H7 (cell line): ENCODE measurements around the gene MYOZ1. TPM values are rescaled to one million over a fixed set of nuclear protein-coding genes. Genes with fewer than 3 reads are reported as not detected.
"Not testable (repeated sequence)": the region's sequence is repeated elsewhere in the genome, so short reads cannot be mapped to it uniquely, and the experiment has no call there.

Experiments used
- DNase-seq: peaks from one replicate; pipeline ENCODE4 v3.0.0; 2012
- H3K27me3 ChIP-seq: 2 replicates; pipeline ENCODE4 v1.6.0; 2011; ENCODE audit warnings: mild to moderate bottlenecking, low read length; ENCODE audit not compliant: control insufficient read depth, insufficient read depth
- H3K36me3 ChIP-seq: replicated peaks from 2 replicates; pipeline ENCODE4 v1.5.1; 2011; ENCODE audit warnings: low read length; ENCODE audit not compliant: control insufficient read depth, insufficient read depth
- H3K4me3 ChIP-seq: 2 replicates; pipeline ENCODE4 v1.5.1; 2011; ENCODE audit warnings: low read depth, mild to moderate bottlenecking, control low read depth, low read length, moderate library complexity; ENCODE audit not compliant: insufficient read depth
- total RNA-seq: library from RNA; depleted of rRNA; stranded (reverse); fragments of >200 nt; shearing (Covaris generic); gene quantifications from 2 replicates; pipeline ENCODE4 v1.2.3, GENCODE V29; 2014; rRNA removed

MYOZ1 gene, protein sequence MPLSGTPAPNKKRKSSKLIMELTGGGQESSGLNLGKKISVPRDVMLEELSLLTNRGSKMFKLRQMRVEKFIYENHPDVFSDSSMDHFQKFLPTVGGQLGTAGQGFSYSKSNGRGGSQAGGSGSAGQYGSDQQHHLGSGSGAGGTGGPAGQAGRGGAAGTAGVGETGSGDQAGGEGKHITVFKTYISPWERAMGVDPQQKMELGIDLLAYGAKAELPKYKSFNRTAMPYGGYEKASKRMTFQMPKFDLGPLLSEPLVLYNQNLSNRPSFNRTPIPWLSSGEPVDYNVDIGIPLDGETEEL
- 2.0 and 2.8 TPM in 2 replicates for total RNA-seq

DNA sequence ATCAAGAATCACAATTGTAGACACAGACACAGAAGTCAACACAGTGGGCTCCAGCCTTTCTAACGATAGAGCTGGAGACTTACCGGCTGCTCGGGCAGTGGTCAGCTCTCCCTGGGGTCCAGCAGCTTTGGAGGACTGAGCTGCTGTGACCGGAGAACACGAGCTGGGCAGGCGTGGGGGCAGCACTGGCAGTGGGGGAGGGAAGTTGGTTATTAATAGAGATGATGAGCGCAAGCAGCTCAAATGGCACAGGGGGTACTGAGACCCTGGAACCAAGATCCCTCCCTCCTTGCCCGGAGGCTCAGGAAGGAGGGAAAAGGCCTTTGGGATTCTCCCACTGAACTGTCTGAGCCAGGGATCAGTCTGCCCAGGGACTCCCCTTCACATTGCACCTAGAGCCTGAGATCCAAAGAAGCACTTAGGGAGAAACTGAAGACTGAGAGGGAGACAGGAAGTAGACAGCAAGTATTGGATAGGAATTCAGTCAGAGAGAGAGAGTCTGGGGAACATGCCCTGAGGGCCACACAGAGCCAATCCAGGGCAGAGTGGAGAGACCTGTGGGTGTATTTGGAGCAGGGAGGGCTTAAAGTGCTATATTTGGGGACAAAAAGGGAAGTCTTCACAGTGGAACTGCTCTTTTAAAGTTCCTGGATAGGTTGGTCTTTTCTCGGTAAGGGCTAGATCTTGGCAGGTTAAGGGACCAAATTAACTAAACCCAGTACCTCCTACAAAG is at the start of gene MYOZ1:
Gene MYOZ1, minus strand, starts transcription at position 147 of the 733 bp plus-strand sequence. CDS start 1,457 bp downstream, outside the sequence.
- Histone ChIP-seq H3K27me3 (no peaks in the 10 kb centered on the region), H3K4me3 (no peak within 1 kb of the TSS), H3K36me3 (no peaks in the 10 kb centered on the region)
- peak; percentile 34 for DNase-seq

DNA sequence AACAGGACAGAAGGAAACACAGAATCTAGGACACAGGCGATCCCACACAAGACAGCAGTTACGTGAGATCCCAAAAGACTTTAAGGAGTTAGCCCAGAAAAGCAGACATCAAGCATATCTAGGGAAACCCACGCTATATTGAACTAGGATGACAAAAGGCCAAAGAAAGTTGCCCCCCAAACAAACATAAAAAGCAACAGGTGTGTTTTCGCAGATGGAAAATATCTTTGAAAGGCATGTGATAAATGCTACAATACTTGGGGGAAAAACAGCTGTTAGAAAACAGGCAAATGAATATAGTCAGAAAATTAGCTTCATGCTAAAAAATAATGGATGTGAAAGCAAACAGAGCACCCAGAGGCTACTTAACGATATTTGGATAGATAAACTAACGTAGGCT is 49.5 kb upstream of the MYOZ1 start:
- not testable (repeated sequence) for H3K27me3 ChIP-seq, H3K4me3 ChIP-seq, DNase-seq, H3K36me3 ChIP-seq

DNA sequence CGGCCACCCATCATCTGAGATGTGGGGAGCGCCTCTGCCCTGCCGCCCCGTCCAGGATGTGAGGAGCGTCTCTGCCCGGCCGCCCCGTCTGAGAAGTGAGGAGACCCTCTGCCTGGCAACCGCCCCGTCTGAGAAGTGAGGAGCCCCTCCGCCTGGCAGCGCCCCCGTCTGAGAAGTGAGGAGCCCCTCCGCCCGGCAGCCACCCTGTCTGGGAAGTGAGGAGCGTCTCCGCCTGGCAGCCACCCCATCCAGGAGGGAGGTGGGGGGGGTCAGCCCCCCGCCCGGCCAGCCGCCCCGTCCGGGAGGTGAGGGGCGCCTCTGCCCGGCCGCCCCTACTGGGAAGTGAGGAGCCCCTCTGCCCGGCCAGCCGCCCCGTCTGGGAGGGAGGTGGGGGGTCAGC is 48.3 kb upstream of the MYOZ1 start:
- H3K4me3 ChIP-seq, H3K36me3 ChIP-seq, H3K27me3 ChIP-seq, DNase-seq: not testable (repeated sequence)

DNA sequence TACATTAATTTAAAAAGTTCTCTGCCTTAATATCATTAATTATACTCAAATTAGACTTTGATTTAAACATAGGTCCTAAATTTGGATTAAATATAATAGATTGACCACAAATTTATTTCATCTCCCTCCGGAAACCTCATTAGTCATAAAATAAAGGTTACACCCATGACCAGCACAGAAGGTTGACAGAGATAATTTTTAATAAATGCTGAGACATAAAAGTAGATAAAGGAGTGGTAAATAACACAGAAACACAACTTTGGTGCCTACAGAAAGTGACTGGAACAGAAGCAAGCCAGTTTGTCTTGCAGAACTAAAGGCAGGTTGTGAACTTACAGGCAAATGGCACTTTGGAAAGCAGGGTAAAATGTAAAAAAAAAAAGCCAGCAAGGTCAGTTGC is 46.4 kb upstream of the MYOZ1 start:
- not testable (repeated sequence) for H3K27me3 ChIP-seq, DNase-seq, H3K4me3 ChIP-seq, H3K36me3 ChIP-seq

DNA sequence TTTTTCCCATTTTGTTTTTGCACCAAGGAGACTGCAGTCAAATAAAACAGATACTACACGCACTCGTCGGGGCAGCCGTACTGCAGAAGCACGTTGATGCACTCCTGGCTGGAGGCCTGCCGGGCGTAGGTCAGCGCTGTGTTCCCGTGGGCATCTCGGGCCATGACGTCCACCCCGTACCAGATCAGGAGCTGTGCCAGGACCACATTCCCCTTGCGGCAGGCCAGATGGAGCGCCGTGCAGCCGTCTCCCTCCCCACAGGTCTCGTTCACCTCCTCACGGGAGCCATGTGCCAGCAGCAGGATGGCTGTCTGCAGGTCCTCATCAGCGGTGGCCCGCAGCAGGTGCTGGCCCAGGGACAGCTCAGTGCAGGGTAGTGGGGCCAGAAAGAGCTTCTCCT is 33.3 kb upstream of the MYOZ1 start:
- H3K36me3 ChIP-seq, H3K27me3 ChIP-seq, H3K4me3 ChIP-seq, DNase-seq: not testable (repeated sequence)

DNA sequence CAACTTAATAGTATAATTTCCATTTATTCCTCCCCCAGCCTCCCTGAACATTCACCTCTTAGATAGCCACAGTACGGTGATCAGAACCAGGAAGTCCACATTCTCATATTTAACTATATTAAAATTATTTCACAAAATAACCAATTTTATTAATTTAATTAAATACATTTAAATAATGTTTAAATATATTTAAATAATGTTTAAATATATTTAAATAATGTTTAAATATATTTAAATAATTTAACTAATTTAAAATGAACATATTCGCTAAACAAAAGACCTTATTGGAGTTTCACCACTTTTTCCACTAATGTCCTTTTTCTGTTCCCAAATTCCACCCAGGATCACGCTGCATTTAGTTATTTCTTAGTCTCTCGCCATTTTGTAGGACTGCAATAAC is 27.1 kb upstream of the MYOZ1 start:
- not testable (repeated sequence) for H3K4me3 ChIP-seq, DNase-seq, H3K27me3 ChIP-seq, H3K36me3 ChIP-seq

DNA sequence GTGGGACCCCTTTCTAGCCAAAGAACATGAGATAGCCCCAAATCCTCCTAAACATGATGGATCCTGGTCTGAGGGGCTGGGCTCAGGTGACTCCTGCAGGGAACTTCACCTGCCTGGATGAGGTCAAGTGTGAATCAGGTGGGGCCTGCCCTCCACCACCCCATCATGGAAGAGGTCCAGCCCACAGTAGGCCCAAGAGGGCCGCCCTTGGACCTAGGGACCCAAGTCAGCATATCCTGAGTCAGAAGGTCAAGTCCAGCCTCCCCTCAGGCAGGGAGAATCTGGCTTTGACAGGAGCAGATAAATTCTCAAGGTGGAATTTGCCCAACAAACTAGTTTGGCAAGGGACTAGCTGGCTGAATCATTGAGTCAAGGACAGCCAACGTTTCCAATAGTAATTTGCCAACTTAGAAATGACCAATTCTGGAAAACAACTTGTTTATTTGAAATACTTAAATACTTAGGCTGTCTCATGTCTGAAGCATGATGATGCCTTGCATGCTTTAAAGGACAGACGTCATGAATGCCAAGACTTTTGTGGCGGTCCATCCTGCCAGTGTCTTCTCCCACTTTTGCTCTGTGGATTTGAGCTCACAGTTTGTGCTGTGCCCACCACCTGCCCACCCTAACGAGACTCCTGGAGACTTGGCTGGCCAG is 25.0 kb upstream of the MYOZ1 start:
- not testable (repeated sequence) for H3K27me3 ChIP-seq, DNase-seq, H3K36me3 ChIP-seq, H3K4me3 ChIP-seq

DNA sequence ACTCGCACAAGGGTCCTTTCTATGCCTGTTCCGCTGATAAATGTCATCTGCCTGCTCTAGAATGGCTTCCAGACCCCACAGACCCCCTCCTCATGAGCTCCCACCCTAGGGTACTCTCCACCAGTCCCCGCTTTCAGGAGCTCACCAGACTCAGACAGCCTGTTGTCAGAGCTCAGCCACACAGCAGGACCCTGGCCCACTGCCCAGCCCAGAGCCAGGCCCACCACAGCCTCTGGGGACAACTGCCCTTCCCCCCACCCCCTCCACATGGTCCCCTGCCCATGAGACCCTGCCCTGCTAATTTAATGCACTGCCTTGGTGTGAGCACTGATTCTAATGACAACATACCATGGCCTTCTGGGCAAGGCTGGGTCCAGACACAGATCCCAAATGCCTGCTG is 24.3 kb upstream of the MYOZ1 start:
- H3K36me3 ChIP-seq, H3K4me3 ChIP-seq, H3K27me3 ChIP-seq, DNase-seq: not testable (repeated sequence)

DNA sequence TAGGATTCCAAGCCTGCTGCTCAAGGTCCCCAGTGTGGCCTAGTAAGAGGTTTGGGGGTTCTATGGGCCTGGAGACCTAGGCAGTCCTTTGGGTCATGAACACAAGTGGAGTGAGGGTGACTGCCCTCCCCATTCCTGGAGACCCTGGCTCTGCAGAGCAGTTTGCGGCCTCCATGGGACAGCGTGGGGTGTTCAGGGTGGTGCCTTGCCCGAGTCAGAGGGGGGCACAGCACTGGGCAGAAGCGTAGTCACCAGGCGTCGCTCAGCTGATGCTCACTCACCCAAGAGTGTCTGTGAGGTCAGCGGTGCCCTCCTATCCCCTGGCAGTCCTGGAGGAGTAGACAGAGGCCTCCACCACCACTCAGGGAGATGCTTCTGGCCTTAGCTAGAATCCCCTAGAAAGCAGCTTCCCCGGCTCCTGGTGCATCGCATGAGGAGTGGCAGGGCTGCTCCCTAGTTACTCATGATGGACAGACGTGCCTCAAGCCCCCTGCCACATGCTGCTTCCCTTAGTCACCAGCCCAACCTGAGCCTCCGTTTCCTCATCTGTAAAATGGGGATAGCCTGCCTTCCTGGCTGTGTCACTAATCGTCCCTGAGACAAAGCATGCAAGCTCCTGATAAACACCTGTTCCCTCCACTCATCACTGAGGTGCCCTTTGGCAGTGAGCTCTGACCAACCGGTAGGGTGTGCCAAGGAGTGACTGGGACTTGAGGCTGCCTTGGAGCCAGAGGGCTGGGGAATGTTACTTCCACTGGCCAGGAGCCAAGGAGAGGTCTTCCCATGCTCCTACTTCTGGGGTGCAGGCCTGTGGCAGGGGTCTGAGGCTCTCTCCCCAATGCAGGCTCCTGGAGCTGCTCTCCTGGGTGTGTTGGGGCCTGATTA is 23.1 kb upstream of the MYOZ1 start:
- not testable (repeated sequence) for DNase-seq, H3K27me3 ChIP-seq, H3K4me3 ChIP-seq, H3K36me3 ChIP-seq

DNA sequence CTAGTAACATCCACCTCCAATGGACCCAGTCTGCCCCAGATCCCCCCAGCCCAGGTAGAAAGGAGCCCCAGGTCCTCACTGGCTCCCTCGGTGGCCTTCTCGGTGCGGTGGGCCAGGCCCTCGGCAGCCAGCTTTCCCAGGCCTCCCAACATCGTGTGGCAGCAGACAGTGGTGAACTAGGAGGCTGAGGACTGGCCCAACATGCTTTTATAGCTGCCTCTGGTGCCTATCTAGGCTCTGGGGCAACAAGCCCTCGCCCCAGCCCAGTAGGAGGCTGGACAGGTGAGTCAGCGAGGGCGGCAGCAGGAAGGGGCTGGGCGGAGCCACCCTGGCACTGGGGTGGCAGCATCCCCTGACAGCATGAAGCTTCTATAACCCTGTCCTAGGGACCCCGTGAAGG is 22.3 kb upstream of the MYOZ1 start:
- not testable (repeated sequence) for DNase-seq, H3K27me3 ChIP-seq, H3K4me3 ChIP-seq, H3K36me3 ChIP-seq

DNA sequence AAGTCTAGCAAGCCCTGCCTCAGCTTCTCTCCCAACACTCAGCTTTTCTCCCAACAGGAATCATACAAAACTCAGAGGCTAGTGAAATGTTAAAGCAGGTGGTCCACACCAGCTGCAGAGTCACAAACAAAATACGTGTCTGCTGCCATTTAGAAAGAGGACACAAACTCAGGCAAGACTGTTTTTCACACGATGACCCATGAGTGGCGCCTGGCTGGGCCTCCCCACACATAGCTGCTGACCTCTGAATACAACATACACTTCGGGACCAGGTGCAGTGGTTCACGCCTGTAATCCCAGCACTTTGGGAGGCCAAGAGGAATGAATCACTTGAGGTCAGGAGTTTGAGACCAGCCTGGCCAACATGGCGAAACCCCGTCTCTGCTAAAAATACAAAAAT is 21.4 kb upstream of the MYOZ1 start:
- not testable (repeated sequence) for DNase-seq, H3K4me3 ChIP-seq, H3K36me3 ChIP-seq, H3K27me3 ChIP-seq

DNA sequence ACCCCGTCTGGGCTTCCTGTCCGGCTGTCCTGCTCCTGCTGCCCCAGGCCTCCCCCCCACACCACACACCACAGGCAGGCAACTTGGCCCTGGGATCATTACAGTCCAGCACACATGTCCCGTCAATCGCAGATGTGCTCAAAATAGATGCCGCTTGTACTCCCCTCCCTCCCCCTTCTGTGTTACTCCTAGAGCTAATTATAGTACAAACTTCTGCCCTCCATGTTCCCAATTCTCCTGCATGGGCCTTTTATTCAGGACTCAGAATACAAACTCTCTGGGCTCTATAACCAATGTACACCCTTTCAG is 14.7 kb upstream of the MYOZ1 start, which contains the start of gene SYNPO2L:
Gene SYNPO2L, minus strand, starts transcription at position 40 of the 309 bp plus-strand sequence. CDS start 107 bp downstream, outside the sequence.
- Histone ChIP-seq H3K27me3 (no peaks in the 10 kb centered on the region), H3K36me3 (no peaks in the 10 kb centered on the region), H3K4me3 (no peak within 1 kb of the TSS)
- no peak for DNase-seq

DNA sequence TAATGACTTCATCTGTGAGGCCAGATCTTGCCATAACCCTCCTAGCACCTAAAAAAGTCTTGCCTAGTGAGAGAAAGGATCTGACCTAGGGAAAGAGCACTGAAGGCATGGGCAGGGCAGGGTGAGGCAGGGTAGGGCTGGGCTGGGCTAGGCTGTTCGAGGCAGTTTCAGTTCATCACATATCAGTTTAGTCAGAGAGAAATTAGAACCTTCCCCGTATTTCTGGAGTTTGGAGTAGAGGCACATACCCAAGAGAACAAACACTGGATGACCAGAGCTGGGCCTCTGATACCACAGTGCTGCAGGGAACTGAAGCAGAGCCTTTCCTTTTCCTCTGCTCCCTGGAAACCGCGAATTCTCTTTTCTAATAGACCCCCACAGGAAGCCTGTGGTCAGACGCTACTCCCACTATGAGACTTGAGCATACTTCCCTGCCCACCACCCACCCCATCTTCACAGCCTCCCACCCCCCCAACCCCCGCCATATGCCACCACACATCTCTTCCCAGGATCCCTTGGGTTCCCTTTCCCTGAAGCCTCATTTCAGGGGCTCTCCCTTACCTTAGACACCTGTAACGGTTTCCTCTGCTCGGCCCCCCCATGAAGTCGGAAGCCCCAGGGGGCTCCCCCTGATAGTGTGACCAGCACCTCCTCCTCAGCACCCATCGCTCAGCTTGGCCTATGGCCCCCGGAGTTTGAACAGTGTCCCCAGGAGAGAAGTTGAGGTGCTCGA is 14.1 kb upstream of the MYOZ1 start:
- DNase-seq = no peak
- no peaks in the 10 kb centered on the region for H3K27me3 ChIP-seq

DNA sequence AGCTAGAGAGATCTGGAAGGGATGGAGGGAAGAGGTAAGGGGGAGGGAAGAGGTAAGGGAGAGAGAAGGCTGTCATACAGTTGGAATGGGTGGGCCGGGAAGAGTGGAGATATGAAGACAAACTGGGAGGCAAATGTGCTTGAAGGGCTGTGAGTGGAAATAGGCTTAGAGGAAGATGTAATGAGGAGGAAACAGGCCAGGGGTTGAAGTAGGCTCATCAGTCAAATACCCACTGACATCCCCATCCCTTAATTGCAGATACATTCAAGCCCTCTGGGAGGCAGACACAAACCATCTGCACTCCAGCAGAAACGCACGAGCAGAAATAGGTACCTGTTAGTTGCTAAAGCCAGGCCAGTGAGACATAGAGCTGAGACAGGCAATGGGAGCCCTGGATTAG is 12.4 kb upstream of the MYOZ1 start:
- no peaks in the 10 kb centered on the region for H3K27me3 ChIP-seq
- H3K4me3 ChIP-seq = no peak overlapping the region
- DNase-seq = peak; percentile 65
- no peaks in the 10 kb centered on the region for H3K36me3 ChIP-seq

More for the DNA sequence above, 14.1 kb upstream of the MYOZ1 start:
- Histone ChIP-seq H3K36me3 (no peaks in the 10 kb centered on the region), H3K4me3 (no peak overlapping the region)
